HCT116 (cell line): ENCODE data around the gene LRIG3. TPM values are rescaled to one million over a fixed set of nuclear protein-coding genes. Genes with fewer than 3 reads are reported as not detected.

ENCODE experiments used
- ATAC-seq: fragments of 200-7000 bp; cut with Tn5 transposase; 2 replicates; pipeline ENCODE4 v1.9.1; 2020; ENCODE audit warnings: mild to moderate bottlenecking, moderate library complexity
- BruUV-seq: library from RNA; stranded (reverse); fragments of 400-500 nt; replicated peaks from 2 replicates; lab custom pipeline; 2021; lab: Mats Ljungman, UMichigan
- CTCF ChIA-PET: fragments of 300-600 bp; sonication (Branson Sonifier 250); formaldehyde crosslinking; loops from one replicate; lab custom pipeline; 2021; ENCODE audit warnings: antibody characterized with exemption; lab: Charles Lee
- POLR2A ChIA-PET: fragments of 300-600, 350-600 bp; sonication (Branson Sonifier 250); formaldehyde crosslinking; loops from one replicate; lab custom pipeline; 2021; ENCODE audit warnings: antibody characterized with exemption; lab: Charles Lee
- RAD21 ChIA-PET, 2 experiments: fragments of 300-600 bp; sonication (Branson Sonifier 250); formaldehyde crosslinking; loops; one replicate each; lab custom pipeline; 2023; ENCODE audit warnings: low total read pairs in 2 of 2; ENCODE audit not compliant: uncharacterized antibody in 2 of 2, unreplicated experiment in 2 of 2, low non-redundant PET in 1 of 2; lab: Charles Lee
- DNase-seq: peaks from one replicate; pipeline ENCODE4 v3.0.0-alpha.2; 2010; ENCODE audit warnings: low read depth, low spot score
- H2AFZ ChIP-seq: fragments of 200-600 bp; shearing (Covaris generic), sonication (generic); 2 replicates; pipeline ENCODE4 v1.6.1; 2017; ENCODE audit warnings: low read depth, mixed run types, mixed read lengths, antibody characterized with exemption, low read length; ENCODE audit not compliant: poor library complexity, severe bottlenecking
- H3K27ac ChIP-seq: 2 replicates; pipeline ENCODE4 v1.5.1; 2012; ENCODE audit warnings: low read depth, low read length
- H3K27me3 ChIP-seq: fragments of 200-600 bp; sonication (generic); 2 replicates; pipeline ENCODE4 v1.6.1; 2016; ENCODE audit warnings: mixed run types, low read length, mixed read lengths; ENCODE audit not compliant: insufficient read depth
- H3K36me3 ChIP-seq, 2 experiments: fragments of 200-500 bp in 1 of 2; fragments of 200-600 bp in 1 of 2; sonication (Bioruptor generic) in 1 of 2; sonication (generic) in 1 of 2; 2 replicates each; pipeline versions ENCODE4 v1.5.1 to v1.6.1; 2014 to 2016; ENCODE audit warnings: low read length in 2 of 2, inconsistent platforms in 1 of 2, mixed read lengths in 1 of 2, mixed run types in 1 of 2; ENCODE audit not compliant: insufficient read depth in 2 of 2, control insufficient read depth in 1 of 2
- H3K4me1 ChIP-seq, 2 experiments: fragments of 200-600 bp in 1 of 2; sonication (generic) in 1 of 2; 2 replicates each; pipeline versions ENCODE4 v1.5.1 to v1.6.1; 2012 to 2017; ENCODE audit warnings: low read length in 2 of 2, inconsistent platforms in 1 of 2, mild to moderate bottlenecking in 1 of 2, mixed read lengths in 1 of 2, mixed run types in 1 of 2, moderate library complexity in 1 of 2; ENCODE audit not compliant: insufficient read depth in 2 of 2, control insufficient read depth in 1 of 2
- H3K4me2 ChIP-seq: fragments of 200-600 bp; sonication (generic); 2 replicates; pipeline ENCODE4 v1.6.1; 2017; ENCODE audit warnings: mixed run types, low read length, mixed read lengths
- H3K4me3 ChIP-seq, 2 experiments: fragments of 200-600 bp in 1 of 2; sonication (generic) in 1 of 2; replicated peaks in 1 of 2; 2 replicates each; pipeline ENCODE4 v1.5.1; 2011 to 2016; ENCODE audit warnings: low read length in 2 of 2, control low read depth in 1 of 2, low read depth in 1 of 2, mild to moderate bottlenecking in 1 of 2, mixed read lengths in 1 of 2, mixed run types in 1 of 2
- H3K79me2 ChIP-seq: fragments of 200-600 bp; sonication (generic); 2 replicates; pipeline ENCODE4 v1.6.1; 2017; ENCODE audit warnings: mild to moderate bottlenecking, mixed run types, low read length, moderate library complexity, mixed read lengths; ENCODE audit not compliant: insufficient read depth
- H3K9ac ChIP-seq: fragments of 200-600 bp; sonication (generic); 2 replicates; pipeline ENCODE4 v1.6.1; 2016; ENCODE audit warnings: low read length, mixed read lengths
- H3K9me2 ChIP-seq: fragments of 200-600 bp; sonication (generic), shearing (Covaris generic); 2 replicates; pipeline ENCODE4 v1.6.1; 2017; ENCODE audit warnings: mixed run types, mild to moderate bottlenecking, moderate library complexity; ENCODE audit not compliant: insufficient read depth
- H3K9me3 ChIP-seq, 2 experiments: fragments of 200-500 bp in 1 of 2; fragments of 200-600 bp in 1 of 2; sonication (Bioruptor generic) in 1 of 2; sonication (generic) in 1 of 2; 2 replicates each; pipeline ENCODE4 v1.6.1; 2014 to 2017; ENCODE audit warnings: low read length in 2 of 2, mixed read lengths in 2 of 2, inconsistent platforms in 1 of 2, low read depth in 1 of 2, mild to moderate bottlenecking in 1 of 2, mixed run types in 1 of 2, moderate library complexity in 1 of 2; ENCODE audit not compliant: control insufficient read depth in 1 of 2, insufficient read depth in 1 of 2
- H4K20me1 ChIP-seq: fragments of 200-600 bp; sonication (generic), shearing (Covaris generic); 2 replicates; pipeline ENCODE4 v1.6.1; 2017; ENCODE audit warnings: mixed run types, mild to moderate bottlenecking, moderate library complexity; ENCODE audit not compliant: insufficient read depth
- ATF3 ChIP-seq: IDR thresholded peaks from 2 replicates; pipeline ENCODE4 v1.6.1; 2012
- EZH2phosphoT487 ChIP-seq: fragments of 200-600 bp; IDR thresholded peaks from 2 replicates; pipeline ENCODE4 v1.6.1; 2018; ENCODE audit warnings: antibody characterized with exemption, borderline replicate concordance
- JUND ChIP-seq: IDR thresholded peaks from 2 replicates; pipeline ENCODE4 v1.6.1; 2012
- POLR2A ChIP-seq: IDR thresholded peaks from 2 replicates; pipeline ENCODE4 v1.7.0; 2011; ENCODE audit warnings: borderline replicate concordance; ENCODE audit not compliant: insufficient read depth, insufficient read length; ENCODE audit errors: extremely low read depth
- REST ChIP-seq: IDR thresholded peaks from 2 replicates; pipeline ENCODE4 v1.6.1; 2012; ENCODE audit warnings: low read depth
- TCF7L2 ChIP-seq: IDR thresholded peaks from 2 replicates; pipeline ENCODE4 v1.7.0; 2011; ENCODE audit warnings: borderline replicate concordance, inconsistent platforms; ENCODE audit not compliant: insufficient read depth, insufficient read length; ENCODE audit errors: extremely low read depth
- ZFX ChIP-seq: fragments of 450-650 bp; IDR thresholded peaks from 2 replicates; pipeline ENCODE4 v1.6.1; 2017
- intact Hi-C: fragments of 100-400 bp; cut with micrococcal nuclease; formaldehyde crosslinking; loops from 2 replicates; pipeline ENCODE4 v1.10.0; 2022
- total RNA-seq: library from RNA; stranded (reverse); gene quantifications from one replicate; pipeline ENCODE4 v1.2.1, GENCODE V29; 2021; ENCODE audit not compliant: unreplicated experiment

LRIG3 gene
- total RNA-seq, 1 experiment from 2014 or later: 11.1 TPM

GRCh38 chr12:58847901-58848600 lies 72.3 kb downstream of the LRIG3 start:
- Histone ChIP-seq H3K27me3 (no peaks in the 10 kb centered on the region), H3K79me2 (no peaks in the 10 kb centered on the region), H3K36me3 (no peaks in the 10 kb centered on the region), H2AFZ (no peak overlapping the region), H3K9ac (no peak overlapping the region), H3K27ac (no peak overlapping the region), H3K9me3 (no peaks in the 10 kb centered on the region), H3K9me2 (no peaks in the 10 kb centered on the region), H4K20me1 (no peaks in the 10 kb centered on the region), H3K4me3 (no peak overlapping the region), H3K4me2 (no peak overlapping the region), H3K4me1 (no peaks in the 10 kb centered on the region)
- ChIA-PET POLR2A (no interaction called here), RAD21 (no interaction called here), CTCF (interaction anchor here (1.7 kb wide), 1 partner anchor 307 kb away, joined by 4 read pairs; no protein-coding TSS in a partner anchor)
- ATAC-seq (no peak), DNase-seq (no peak)
- BruUV-seq: no TSS peak
- intact Hi-C loops: no loop called here
- TF ChIP-seq JUND (no peak), EZH2phosphoT487 (no peak), REST (no peak)

GRCh38 chr12:58844161-58844560 lies 76.1 kb downstream of the LRIG3 start:
- ChIA-PET RAD21 (no interaction called here), CTCF (no interaction called here), POLR2A (no interaction called here)
- Histone ChIP-seq H4K20me1 (no peaks in the 10 kb centered on the region), H3K79me2 (no peaks in the 10 kb centered on the region), H3K27me3 (no peaks in the 10 kb centered on the region), H3K27ac (no peak overlapping the region), H3K9me2 (no peaks in the 10 kb centered on the region), H3K4me3 (no peak overlapping the region), H3K9me3 (no peaks in the 10 kb centered on the region), H3K9ac (no peak overlapping the region), H3K36me3 (no peaks in the 10 kb centered on the region), H3K4me1 (no peaks in the 10 kb centered on the region), H2AFZ (no peak overlapping the region), H3K4me2 (no peak overlapping the region)
- no peak for TF ChIP-seq EZH2phosphoT487
- no peak for TF ChIP-seq TCF7L2
- TF ChIP-seq POLR2A: no peak
- TF ChIP-seq ATF3: no peak
- no peak for TF ChIP-seq ZFX
- intact Hi-C loops: no loop called here
- BruUV-seq: no TSS peak
- DNase-seq (no peak), ATAC-seq (no peak)
